Measurements from ENCODE around the gene OR8H3.
"Not testable (repeated sequence)": the region's sequence is repeated elsewhere in the genome, so short reads cannot be mapped to it uniquely, and the experiment has no call there.

OR8H3 gene

GRCh38 chr11:56122073-56122472 lies at the start of gene OR8H3:
Gene OR8H3, plus strand, starts transcription at chr11:56122373. Its CDS starts 0 bp downstream, at chr11:56122373.
- DNase-seq (ENCODE audit: low spot score) = no peak

GRCh38 chr11:56089697-56090096 lies 32.5 kb upstream of the OR8H3 start:
- no peak for DNase-seq (ENCODE audit: low spot score)

- DNase-seq (ENCODE audit: low spot score) = no peak
Observed at GRCh38 chr11:56093008-56093407, 29.2 kb upstream of the OR8H3 start, which contains the start of gene OR8I2. Gene OR8I2, plus strand, starts transcription at chr11:56093308. Its CDS starts 0 bp downstream, at chr11:56093308.

GRCh38 chr11:56103210-56103737 lies 18.9 kb upstream of the OR8H3 start, which contains the start of gene OR8H2:
Gene OR8H2, plus strand, starts transcription at chr11:56103687. Its CDS starts 1,356 bp downstream, at chr11:56105043.
- no peak for DNase-seq (ENCODE audit: low spot score)

GRCh38 chr11:56140151-56140661 lies 18.0 kb downstream of the OR8H3 start, which contains the start of gene OR8J3:
Gene OR8J3, minus strand, starts transcription at chr11:56140201. Its CDS starts 2,483 bp downstream, at chr11:56137718.
- no peak for DNase-seq (ENCODE audit: low spot score)

- DNase-seq (ENCODE audit: low spot score) = not testable (repeated sequence)
Observed at GRCh38 chr11:56143681-56144080, 21.5 kb downstream of the OR8H3 start.

- DNase-seq (ENCODE audit: low spot score) = no peak
Observed at GRCh38 chr11:56151376-56151775, 29.2 kb downstream of the OR8H3 start.

- DNase-seq (ENCODE audit: low spot score) = no peak
Observed at GRCh38 chr11:56152333-56152732, 30.2 kb downstream of the OR8H3 start.

- no peak for DNase-seq (ENCODE audit: low spot score)
Observed at GRCh38 chr11:56160217-56160616, 38.0 kb downstream of the OR8H3 start, which contains the start of gene OR8K5. Gene OR8K5, minus strand, starts transcription at chr11:56160317. Its CDS starts 0 bp downstream, at chr11:56160317.

GRCh38 chr11:56163804-56164203 lies 41.6 kb downstream of the OR8H3 start:
- DNase-seq (ENCODE audit: low spot score) = no peak

GRCh38 chr11:56172256-56172830 lies 50.2 kb downstream of the OR8H3 start:
- no peak for DNase-seq (ENCODE audit: low spot score)
